GM18517 (cell line): ENCODE measurements around the gene WNK4.

Experiments used
- ATAC-seq: cut with Tn5 transposase; IDR thresholded peaks from one replicate; pipeline ENCODE4 v1.9.1; 2021; ENCODE audit warnings: mild to moderate bottlenecking, moderate library complexity; ENCODE audit not compliant: unreplicated experiment

Gene WNK4

GRCh38 chr17:42832934-42833766 lies 52.7 kb downstream of the WNK4 start, which contains the start of gene PSME3:
PSME3 (plus strand) TSS chr17:42833397; CDS start chr17:42833632, 235 bp downstream.
- ATAC-seq, result peak; percentile 75

GRCh38 chr17:42833767-42834422 lies 53.5 kb downstream of the WNK4 start:
- ATAC-seq, result no peak

GRCh38 chr17:42835732-42836131 lies 55.3 kb downstream of the WNK4 start:
- ATAC-seq, result no peak

- ATAC-seq, result no peak
These were observed 61.7 kb downstream of the WNK4 start for GRCh38 chr17:42841975-42842685.

- ATAC-seq, result no peak
These were observed 63.0 kb downstream of the WNK4 start for GRCh38 chr17:42843358-42843934.

- ATAC-seq, result no peak
These were observed 63.9 kb downstream of the WNK4 start, which contains the start of gene AOC2 for GRCh38 chr17:42844271-42844670. AOC2 (plus strand) TSS chr17:42844580; CDS start chr17:42844627, 47 bp downstream.

GRCh38 chr17:42844761-42845555 lies 64.5 kb downstream of the WNK4 start:
- no peak for ATAC-seq

GRCh38 chr17:42845556-42845917 lies 65.1 kb downstream of the WNK4 start:
- ATAC-seq, result no peak

- no peak for ATAC-seq
These were observed 65.6 kb downstream of the WNK4 start for GRCh38 chr17:42845918-42846593.
